ENCODE measurements around the gene CERS6. TPM values are rescaled to one million over a fixed set of nuclear protein-coding genes. Genes with fewer than 3 reads are reported as not detected.

Gene CERS6
- total RNA-seq, 1 experiment from 2014 or later: 23.5 TPM

- DNase-seq (ENCODE audit: low spot score): peak; percentile 19
- in situ Hi-C loops (cut with HindIII; ENCODE audit: low sequenced_read_pairs): no loop called here
These were observed 94.6 kb downstream of the CERS6 start for GRCh38 chr2:168550670-168551069.

DNA sequence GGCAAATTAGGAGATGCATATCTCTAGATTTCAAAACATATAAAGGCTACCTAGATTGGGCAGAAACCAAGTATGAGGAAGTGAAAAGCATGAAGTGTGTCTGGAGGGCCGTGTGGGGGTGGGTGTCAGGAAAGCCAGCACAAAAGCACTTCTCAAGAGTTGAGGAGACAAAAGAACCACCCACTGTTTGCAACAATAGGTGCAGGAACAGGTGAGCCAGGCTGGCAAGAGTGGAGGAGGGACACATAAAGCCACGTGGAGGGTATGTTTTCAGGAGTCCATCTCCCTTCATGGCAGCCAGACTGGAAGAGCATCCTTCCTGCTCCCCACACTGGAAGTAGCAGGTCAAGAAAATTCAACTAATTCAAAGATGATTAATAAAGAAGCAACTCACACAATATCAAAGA lies 96.4 kb downstream of the CERS6 start:
- in situ Hi-C loops (cut with HindIII; ENCODE audit: low sequenced_read_pairs): no loop called here
- no peak for DNase-seq (ENCODE audit: low spot score)

GRCh38 chr2:168555283-168555682 lies 99.2 kb downstream of the CERS6 start:
- in situ Hi-C loops (cut with HindIII; ENCODE audit: low sequenced_read_pairs): no loop called here

GRCh38 chr2:168559187-168559586 lies 103.1 kb downstream of the CERS6 start:
- in situ Hi-C loops (cut with HindIII; ENCODE audit: low sequenced_read_pairs): no loop called here
- no peak for DNase-seq (ENCODE audit: low spot score)

More at GRCh38 chr2:168555283-168555682, 99.2 kb downstream of the CERS6 start:
- no peak for DNase-seq (ENCODE audit: low spot score)

DNA sequence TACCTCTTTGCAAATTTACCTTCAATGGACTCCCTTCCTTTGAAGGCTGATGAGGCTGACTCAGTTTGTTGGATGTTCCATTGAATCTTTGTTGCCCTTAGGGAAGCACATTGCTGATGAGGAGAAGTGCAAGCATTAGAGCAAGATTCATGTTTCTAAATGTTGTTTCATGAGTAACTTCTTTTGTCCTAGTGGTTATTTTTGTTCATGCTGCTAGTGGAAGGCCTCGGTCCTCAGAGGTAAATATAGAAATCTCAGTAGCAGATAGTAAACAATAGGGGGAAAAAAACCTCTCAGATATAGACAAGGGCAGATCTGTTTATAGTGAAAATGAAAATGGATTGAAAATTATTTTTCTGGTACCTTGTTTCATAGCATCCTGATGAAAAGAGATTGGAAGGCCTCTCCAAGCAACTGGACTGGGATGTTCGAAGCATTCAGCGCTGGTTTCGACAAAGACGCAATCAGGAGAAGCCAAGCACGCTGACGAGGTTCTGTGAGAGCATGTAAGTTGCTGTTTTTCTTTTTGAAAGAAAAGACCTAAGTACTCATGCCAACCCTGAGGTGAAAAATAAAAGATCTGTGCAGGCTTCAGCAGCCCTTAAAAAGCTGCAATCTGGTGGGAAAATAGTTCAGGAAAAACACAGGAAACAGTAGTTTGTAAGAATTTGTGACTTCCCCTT lies 104.9 kb downstream of the CERS6 start:
- DNase-seq (ENCODE audit: low spot score): no peak
- in situ Hi-C loops (cut with HindIII; ENCODE audit: low sequenced_read_pairs): no loop called here

DNA sequence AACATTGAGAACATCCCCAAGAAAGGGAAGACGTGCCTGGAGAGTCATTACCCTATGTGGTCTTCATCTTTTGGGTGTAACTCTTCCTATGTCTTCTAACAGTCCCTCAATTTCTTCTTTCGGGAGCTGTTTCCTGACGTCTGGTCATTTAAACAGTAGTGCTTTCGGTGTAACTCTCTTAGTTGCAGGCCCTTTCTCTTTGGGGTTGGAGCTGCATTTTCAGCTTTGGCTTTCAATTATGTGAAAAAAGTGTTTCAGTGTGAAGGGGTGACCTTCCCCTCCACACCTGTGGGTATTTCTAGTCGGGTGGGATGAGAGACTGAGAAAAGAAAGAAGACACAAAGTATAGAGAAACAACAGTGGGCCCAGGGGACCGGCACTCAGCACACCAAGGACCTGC lies 105.9 kb downstream of the CERS6 start:
- in situ Hi-C loops (cut with HindIII; ENCODE audit: low sequenced_read_pairs): no loop called here
- DNase-seq (ENCODE audit: low spot score): no peak

DNA sequence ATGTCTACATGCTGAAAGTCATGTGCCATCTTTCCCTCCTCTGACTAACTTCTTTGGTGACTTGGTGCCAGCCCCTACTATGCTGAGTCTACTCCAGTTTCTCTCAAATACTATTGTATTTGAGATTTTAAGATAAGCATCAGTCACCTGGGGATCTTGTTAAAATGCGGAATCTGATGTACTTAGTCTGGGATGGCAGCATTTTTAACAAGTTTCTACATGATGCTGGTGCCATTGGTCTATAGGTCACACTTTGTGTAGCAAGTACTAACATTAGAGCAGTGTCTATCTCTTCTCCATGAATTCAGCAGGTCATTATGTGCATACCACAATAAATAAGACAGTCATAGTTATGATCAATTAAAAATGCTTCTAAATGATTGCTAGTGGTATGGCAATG lies 106.9 kb downstream of the CERS6 start:
- no peak for DNase-seq (ENCODE audit: low spot score)
- in situ Hi-C loops (cut with HindIII; ENCODE audit: low sequenced_read_pairs): no loop called here

- DNase-seq (ENCODE audit: low spot score): no peak
- in situ Hi-C loops (cut with HindIII; ENCODE audit: low sequenced_read_pairs): no loop called here
These were observed 108.6 kb downstream of the CERS6 start for GRCh38 chr2:168564641-168565040.

GRCh38 chr2:168565112-168565511 lies 109.0 kb downstream of the CERS6 start:
- DNase-seq (ENCODE audit: low spot score): no peak
- in situ Hi-C loops (cut with HindIII; ENCODE audit: low sequenced_read_pairs): no loop called here

- DNase-seq (ENCODE audit: low spot score): peak; percentile 79
- in situ Hi-C loops (cut with HindIII; ENCODE audit: low sequenced_read_pairs): no loop called here
These were observed 109.4 kb downstream of the CERS6 start for GRCh38 chr2:168565512-168565911.

GRCh38 chr2:168566974-168567665 lies 111.0 kb downstream of the CERS6 start:
- DNase-seq (ENCODE audit: low spot score): no peak
- in situ Hi-C loops (cut with HindIII; ENCODE audit: low sequenced_read_pairs): no loop called here

GRCh38 chr2:168567836-168568235 lies 111.8 kb downstream of the CERS6 start:
- in situ Hi-C loops (cut with HindIII; ENCODE audit: low sequenced_read_pairs): no loop called here
- peak; percentile 90 for DNase-seq (ENCODE audit: low spot score)

DNA sequence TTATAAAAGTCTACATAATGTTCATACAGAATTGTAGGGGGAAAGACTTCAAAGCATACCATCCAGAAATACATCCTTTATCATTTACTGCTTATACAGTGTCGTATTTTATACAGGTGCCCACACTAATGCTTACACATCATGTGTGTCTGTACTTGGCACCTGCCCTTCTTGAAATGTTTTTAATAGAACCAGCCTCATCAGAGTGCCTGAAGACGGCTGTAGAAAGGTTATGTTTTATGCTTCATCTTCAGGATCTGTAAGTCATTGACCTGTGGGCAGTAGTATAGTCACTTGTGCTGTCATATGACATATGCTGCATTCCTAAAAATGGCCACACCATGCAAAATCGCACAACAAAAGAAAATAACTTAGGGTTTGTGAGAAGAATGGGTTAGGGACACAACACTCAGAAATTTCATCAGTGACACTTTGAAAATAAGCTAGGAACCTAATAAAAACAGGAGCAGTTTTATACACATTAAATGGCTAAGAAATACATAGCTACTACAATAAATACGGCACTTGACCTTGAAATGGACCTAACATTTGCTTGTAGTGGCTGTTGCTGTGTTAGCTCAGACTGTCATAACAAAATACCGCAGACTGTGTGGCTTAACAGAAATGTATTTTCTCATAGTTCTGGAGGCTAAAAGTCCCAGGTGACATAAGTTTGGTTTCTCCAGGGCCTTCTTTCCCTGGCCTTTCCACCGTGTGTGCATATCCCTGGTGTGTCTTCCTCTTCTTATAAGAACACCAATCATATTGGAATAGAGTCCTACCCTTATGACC lies 112.6 kb downstream of the CERS6 start:
- in situ Hi-C loops (cut with HindIII; ENCODE audit: low sequenced_read_pairs): no loop called here
- DNase-seq (ENCODE audit: low spot score): no peak

- DNase-seq (ENCODE audit: low spot score): no peak
- in situ Hi-C loops (cut with HindIII; ENCODE audit: low sequenced_read_pairs): no loop called here
These were observed 115.0 kb downstream of the CERS6 start for GRCh38 chr2:168571061-168571460.

DNA sequence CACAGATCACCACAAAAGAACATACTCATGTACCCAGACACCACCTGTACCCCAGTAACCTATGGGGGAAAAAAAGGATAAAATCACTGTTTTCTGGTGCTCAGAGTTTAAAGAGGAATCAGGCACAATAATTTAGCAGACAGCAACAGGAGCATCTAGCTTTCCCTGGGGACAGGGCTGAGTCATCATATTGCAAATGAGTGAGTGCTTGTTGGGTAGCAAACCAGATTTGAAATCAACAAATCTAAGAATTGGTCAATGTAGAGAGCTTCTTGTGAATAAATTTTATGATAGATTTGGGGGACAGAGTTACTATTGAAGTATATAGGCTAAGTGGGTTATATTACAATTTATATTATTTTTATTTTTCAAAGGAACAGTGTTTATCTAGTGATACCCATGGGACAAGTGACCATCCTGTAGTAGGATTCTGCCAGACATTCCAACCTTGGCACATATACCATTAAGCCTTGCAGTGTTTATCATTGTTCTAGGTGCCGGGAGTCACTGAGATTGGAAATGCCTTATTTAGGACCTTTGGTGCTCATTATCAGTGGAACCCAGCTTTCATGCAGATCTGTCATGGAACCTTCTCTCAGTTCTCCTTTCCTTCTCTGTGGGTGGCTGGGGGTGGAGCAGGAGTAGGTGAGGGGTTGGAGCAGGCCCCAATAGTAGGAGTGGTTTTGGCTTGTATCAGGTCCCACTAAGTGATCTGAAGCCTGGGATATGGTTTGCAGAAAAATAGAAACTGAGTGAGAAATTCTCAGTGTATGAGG lies 117.2 kb downstream of the CERS6 start:
- in situ Hi-C loops (cut with HindIII; ENCODE audit: low sequenced_read_pairs): no loop called here
- DNase-seq (ENCODE audit: low spot score): no peak

DNA sequence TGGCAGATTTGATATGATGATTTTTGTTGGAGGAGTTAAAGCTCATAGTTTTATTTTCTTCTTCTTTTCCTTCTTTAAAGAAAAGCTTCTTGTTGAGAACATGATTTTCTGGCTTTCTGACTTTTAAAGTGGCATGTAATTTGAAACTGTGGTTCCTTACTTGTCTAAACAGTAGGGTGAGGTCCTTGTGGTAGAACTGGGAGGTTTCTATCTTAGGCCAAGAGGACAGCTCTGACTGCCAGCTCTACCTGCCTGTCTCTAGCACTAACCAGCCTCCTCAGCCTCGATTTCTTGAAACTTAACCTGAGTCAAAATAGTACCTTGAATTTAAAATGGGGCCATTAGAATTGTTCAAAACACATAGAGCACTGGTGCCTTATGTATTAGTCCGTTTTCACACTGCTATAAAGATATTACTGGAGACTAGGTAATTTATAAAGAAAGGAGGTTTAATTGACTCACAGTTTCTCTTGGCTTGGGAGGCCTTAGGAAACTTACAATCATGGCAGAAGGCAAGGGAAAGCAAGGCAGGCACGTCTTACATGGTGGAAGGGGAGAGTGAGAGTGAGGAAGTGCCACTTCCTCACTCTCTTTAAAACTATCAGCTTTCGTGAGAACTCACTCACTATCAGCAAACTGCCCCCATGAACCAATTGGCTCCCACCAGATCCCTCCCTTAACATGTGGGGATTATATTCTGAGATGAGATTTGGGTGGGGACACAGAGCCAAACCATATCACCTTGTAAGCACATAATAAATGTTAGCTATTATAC lies 119.0 kb downstream of the CERS6 start:
- DNase-seq (ENCODE audit: low spot score): no peak
- in situ Hi-C loops (cut with HindIII; ENCODE audit: low sequenced_read_pairs): no loop called here

GRCh38 chr2:168577885-168578284 lies 121.8 kb downstream of the CERS6 start:
- in situ Hi-C loops (cut with HindIII; ENCODE audit: low sequenced_read_pairs): no loop called here
- DNase-seq (ENCODE audit: low spot score): no peak

DNA sequence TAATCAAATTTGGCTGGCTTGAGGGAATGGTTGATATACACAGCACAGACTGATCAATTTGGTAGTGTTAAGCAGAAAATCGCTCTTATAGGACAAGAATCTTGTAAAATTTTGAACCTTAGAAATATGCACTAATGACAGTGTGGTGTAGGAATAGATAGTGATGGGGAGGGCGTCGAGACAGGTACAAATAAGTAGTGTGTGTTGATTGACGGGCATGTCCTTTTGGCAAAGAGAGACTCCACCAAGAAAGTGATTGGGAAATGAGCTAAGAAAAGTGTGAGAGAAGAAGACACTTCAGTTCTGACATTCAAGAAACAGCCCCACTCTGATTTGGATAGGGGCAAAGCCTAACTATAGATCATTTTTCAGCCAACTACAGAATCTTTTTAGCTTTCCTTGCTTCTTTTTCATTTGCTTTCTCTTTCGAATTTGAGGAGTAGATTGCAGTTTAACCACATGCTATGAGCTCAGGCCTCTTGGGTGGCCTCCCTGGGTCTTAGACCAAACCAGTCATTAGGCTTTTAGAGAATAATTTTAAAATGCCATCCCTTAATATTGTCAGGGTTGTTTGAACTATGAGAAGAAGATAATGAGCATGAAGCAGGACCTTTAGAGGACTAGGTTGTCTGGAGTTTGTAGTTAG lies 127.1 kb downstream of the CERS6 start:
- in situ Hi-C loops (cut with HindIII; ENCODE audit: low sequenced_read_pairs): no loop called here
- DNase-seq (ENCODE audit: low spot score): no peak
